SU-DHL-6 (cell line): ENCODE data around the gene DTYMK.
A peak's percentile ranks its signal among the peaks of the same experiment; 100 is the strongest.

ENCODE experiments used
- H2AFZ ChIP-seq: fragments of 200-600 bp; sonication (generic); 2 replicates; pipeline ENCODE4 v1.6.1; 2014; ENCODE audit warnings: low read depth, mild to moderate bottlenecking, moderate library complexity, mixed read lengths, antibody characterized with exemption, low read length; ENCODE audit not compliant: severe bottlenecking
- H3F3A ChIP-seq: fragments of 200-600 bp; shearing (Covaris generic); 2 replicates; pipeline ENCODE4 v1.6.0; 2016; ENCODE audit warnings: antibody characterized with exemption, mild to moderate bottlenecking; ENCODE audit not compliant: insufficient read depth
- H3K27ac ChIP-seq: fragments of 200-600 bp; sonication (generic); 2 replicates; pipeline ENCODE4 v1.5.1; 2016; ENCODE audit warnings: low read depth, mild to moderate bottlenecking, low read length, moderate library complexity, mixed read lengths
- H3K27me3 ChIP-seq: fragments of 200-600 bp; sonication (generic), shearing (Covaris generic); 2 replicates; pipeline ENCODE4 v1.6.0; 2014; ENCODE audit warnings: mild to moderate bottlenecking, low read length
- H3K36me3 ChIP-seq: fragments of 200-600 bp; sonication (generic); 2 replicates; pipeline ENCODE4 v1.6.1; 2014; ENCODE audit warnings: mild to moderate bottlenecking, low read length, mixed read lengths
- H3K4me2 ChIP-seq: fragments of 300-600, 200-600 bp; shearing (Covaris generic), sonication (generic); 2 replicates; pipeline ENCODE4 v1.6.0; 2014; ENCODE audit warnings: low read length, low read depth, mild to moderate bottlenecking; ENCODE audit not compliant: poor library complexity, severe bottlenecking
- H3K4me3 ChIP-seq: fragments of 200-600 bp; sonication (generic); 2 replicates; pipeline ENCODE4 v1.5.1; 2014; ENCODE audit warnings: antibody characterized with exemption, low read length, mild to moderate bottlenecking, mixed read lengths; ENCODE audit not compliant: insufficient read depth, poor library complexity, severe bottlenecking
- H3K79me2 ChIP-seq: fragments of 200-600 bp; sonication (generic); 2 replicates; pipeline ENCODE4 v1.6.1; 2014; ENCODE audit warnings: mild to moderate bottlenecking, low read length, moderate library complexity; ENCODE audit not compliant: insufficient read depth
- H3K9ac ChIP-seq: fragments of 200-600 bp; sonication (generic); 2 replicates; pipeline ENCODE4 v1.7.0; 2014; ENCODE audit warnings: mild to moderate bottlenecking, low read length
- H3K9me2 ChIP-seq: fragments of 200-600 bp; sonication (generic); replicated peaks from 2 replicates; pipeline ENCODE4 v1.6.1; 2014; ENCODE audit warnings: low read length; ENCODE audit not compliant: insufficient read depth
- H3K9me3 ChIP-seq: fragments of 200-600 bp; sonication (generic); 2 replicates; pipeline ENCODE4 v1.6.1; 2014; ENCODE audit warnings: low read length, mixed read lengths; ENCODE audit not compliant: insufficient read depth
- H4K20me1 ChIP-seq: fragments of 200-600 bp; sonication (generic); 2 replicates; pipeline ENCODE4 v1.6.1; 2014; ENCODE audit warnings: low read depth, mild to moderate bottlenecking, antibody characterized with exemption, low read length, moderate library complexity, mixed read lengths
- EZH2phosphoT487 ChIP-seq: fragments of 200-600 bp; sonication (generic), shearing (Covaris generic); conservative IDR thresholded peaks from 2 replicates; pipeline ENCODE4 v1.6.1; 2018; ENCODE audit warnings: mild to moderate bottlenecking, antibody characterized with exemption, low read length, moderate library complexity, mixed read lengths
- TF ChIP-seq, protein P1 (sequence below): fragments of 200-600 bp; sonication (generic); IDR thresholded peaks from one replicate; pipeline ENCODE4 v1.5.1; 2017; ENCODE audit warnings: antibody characterized with exemption, mild to moderate bottlenecking, low read length, moderate library complexity; ENCODE audit not compliant: insufficient read depth, poor library complexity, severe bottlenecking

The DTYMK gene

DNA sequence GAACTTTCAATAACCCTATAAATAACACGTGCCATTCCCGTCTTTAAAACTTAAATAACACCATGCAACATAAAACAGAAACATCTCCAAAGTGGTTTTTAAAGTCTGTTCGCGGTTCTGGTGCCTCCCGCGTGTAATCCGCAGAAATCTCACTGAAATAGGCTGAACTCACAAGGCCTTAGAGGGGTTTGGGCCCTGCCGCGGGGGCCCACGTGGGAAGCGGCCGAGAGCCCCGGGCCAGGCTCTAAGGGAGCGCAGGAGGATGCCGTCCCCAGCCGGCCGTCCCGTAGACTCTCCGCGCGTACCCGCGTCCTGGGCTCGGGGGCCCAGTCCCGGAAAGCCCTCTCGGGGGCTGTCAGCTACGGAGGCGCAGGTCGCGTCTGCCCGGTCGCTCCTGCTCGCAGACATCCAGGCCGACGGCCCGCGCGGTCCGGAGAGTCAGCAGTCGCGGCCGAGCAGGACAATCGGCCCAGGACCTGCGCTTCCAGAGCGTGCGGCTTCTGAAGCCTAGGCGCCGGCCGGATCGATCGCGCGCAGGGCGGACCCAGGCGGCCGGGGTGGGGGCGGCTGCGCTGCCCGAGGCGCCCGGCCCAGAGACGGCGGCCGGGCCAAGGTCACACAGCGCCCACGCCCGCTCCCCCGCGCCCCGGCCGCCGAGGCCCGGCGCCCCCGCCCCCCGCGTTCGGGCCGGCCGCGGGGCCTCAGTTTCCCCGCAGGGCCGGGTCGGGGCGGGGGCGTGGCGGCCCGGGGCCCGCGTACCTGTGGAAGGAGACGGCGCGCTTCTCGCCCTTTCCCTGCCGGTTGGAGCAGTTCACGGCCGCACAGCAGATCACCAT is 50.2 kb downstream of the DTYMK start:
- Histone ChIP-seq H3K27ac (peak overlapping the region; percentile 85), H3K4me3 (peak overlapping the region; percentile 86), H3K4me2 (peak overlapping the region; percentile 91), H3K9me2 (no peaks in the 10 kb centered on the region), H3K9ac (peak overlapping the region; percentile 95), H2AFZ (peak overlapping the region; percentile 71), H3K79me2 (peaks cover 81% of the 10 kb centered on the region), H3F3A (0 out of 2 replicates have a peak, but pooled peaks cover 5% of the 10 kb centered on the region), H3K27me3 (no peaks in the 10 kb centered on the region), H3K9me3 (peaks cover 13% of the 10 kb centered on the region), H3K36me3 (peaks cover 20% of the 10 kb centered on the region), H4K20me1 (no peaks in the 10 kb centered on the region)
- TF ChIP-seq, protein P1, sequence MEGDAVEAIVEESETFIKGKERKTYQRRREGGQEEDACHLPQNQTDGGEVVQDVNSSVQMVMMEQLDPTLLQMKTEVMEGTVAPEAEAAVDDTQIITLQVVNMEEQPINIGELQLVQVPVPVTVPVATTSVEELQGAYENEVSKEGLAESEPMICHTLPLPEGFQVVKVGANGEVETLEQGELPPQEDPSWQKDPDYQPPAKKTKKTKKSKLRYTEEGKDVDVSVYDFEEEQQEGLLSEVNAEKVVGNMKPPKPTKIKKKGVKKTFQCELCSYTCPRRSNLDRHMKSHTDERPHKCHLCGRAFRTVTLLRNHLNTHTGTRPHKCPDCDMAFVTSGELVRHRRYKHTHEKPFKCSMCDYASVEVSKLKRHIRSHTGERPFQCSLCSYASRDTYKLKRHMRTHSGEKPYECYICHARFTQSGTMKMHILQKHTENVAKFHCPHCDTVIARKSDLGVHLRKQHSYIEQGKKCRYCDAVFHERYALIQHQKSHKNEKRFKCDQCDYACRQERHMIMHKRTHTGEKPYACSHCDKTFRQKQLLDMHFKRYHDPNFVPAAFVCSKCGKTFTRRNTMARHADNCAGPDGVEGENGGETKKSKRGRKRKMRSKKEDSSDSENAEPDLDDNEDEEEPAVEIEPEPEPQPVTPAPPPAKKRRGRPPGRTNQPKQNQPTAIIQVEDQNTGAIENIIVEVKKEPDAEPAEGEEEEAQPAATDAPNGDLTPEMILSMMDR = no peak

DNA sequence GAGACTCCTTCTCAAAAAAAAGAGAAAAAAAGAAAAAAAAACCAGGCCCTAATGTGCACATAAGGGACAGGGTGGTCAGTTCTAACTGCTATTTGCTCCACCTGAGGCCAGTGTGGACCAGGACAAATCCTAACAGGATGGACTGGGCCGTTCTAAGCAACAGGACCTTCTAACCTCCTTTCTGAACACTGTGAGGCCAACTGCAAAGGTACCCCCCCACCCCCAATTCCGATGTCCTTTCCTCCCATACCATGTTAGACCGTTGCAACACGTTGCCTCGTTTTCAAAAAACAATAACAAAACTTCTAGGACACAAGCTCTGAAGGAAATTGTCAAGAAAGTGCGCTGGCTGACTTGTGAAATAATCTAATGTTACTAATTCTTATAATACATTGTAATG is 50.9 kb downstream of the DTYMK start:
- H3K27ac ChIP-seq = no peak overlapping the region
- H3K9me2 ChIP-seq = no peaks in the 10 kb centered on the region

DNA sequence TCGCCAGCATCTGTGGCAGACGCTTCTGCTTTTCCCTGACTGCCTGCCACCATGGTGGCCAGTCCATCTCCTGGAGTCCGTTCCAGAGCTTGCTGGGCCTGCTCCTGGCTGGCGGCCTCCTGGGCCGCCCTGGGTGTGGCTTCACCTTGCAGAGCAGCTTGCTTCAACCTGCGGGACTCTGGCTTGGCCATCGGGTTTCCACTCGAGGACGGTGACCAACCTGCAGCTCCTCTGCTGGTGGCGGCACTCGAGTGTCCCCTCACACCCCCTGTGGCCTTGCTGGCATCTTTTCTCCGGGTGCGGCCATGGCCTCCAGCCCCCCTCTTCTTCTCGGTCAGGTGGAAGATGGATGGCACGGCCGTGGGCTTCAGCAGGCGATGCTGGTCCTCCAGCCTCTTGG is 53.1 kb downstream of the DTYMK start:
- Histone ChIP-seq H3K79me2 (peaks cover 77% of the 10 kb centered on the region), H3F3A (0 out of 2 replicates have a peak, but pooled peaks cover 5% of the 10 kb centered on the region), H3K9ac (no peak overlapping the region), H3K27me3 (no peaks in the 10 kb centered on the region), H3K9me3 (no peaks in the 10 kb centered on the region), H2AFZ (no peak overlapping the region), H3K4me2 (no peak overlapping the region), H4K20me1 (no peaks in the 10 kb centered on the region), H3K36me3 (0 out of 2 replicates have a peak, but pooled peaks cover 3% of the 10 kb centered on the region), H3K4me3 (no peak overlapping the region), H3K27ac (no peak overlapping the region), H3K9me2 (no peaks in the 10 kb centered on the region)
- TF ChIP-seq EZH2phosphoT487 = no peak
- TF ChIP-seq, protein P1 = no peak

More for the DNA sequence above, 50.9 kb downstream of the DTYMK start:
- Histone ChIP-seq H3K27me3 (no peaks in the 10 kb centered on the region), H3K4me3 (peak overlapping the region; percentile 86), H3K4me2 (peak overlapping the region; percentile 91), H2AFZ (peak overlapping the region; percentile 71), H3K9me3 (peaks cover 13% of the 10 kb centered on the region), H3K36me3 (peaks cover 20% of the 10 kb centered on the region), H3K79me2 (peaks cover 81% of the 10 kb centered on the region), H3K9ac (peak overlapping the region; percentile 95), H3F3A (0 out of 2 replicates have a peak, but pooled peaks cover 5% of the 10 kb centered on the region), H4K20me1 (no peaks in the 10 kb centered on the region)
- TF ChIP-seq EZH2phosphoT487 = no peak
- TF ChIP-seq, protein P1 = no peak
